HG03460 (cell line): Measurements from ENCODE around the gene NUP35.
"Not testable (repeated sequence)": the region's sequence is repeated elsewhere in the genome, so short reads cannot be mapped to it uniquely, and the experiment has no call there.

Experiments
- ATAC-seq: cut with Tn5 transposase; IDR thresholded peaks from one replicate; pipeline ENCODE4 v1.9.1; 2021; ENCODE audit not compliant: unreplicated experiment

NUP35 gene

GRCh38 chr2:183126635-183127034, 2.4 kb downstream of the NUP35 start:
- ATAC-seq = no peak

- no peak for ATAC-seq
Measured at GRCh38 chr2:183134016-183134415, 9.8 kb downstream of the NUP35 start.

GRCh38 chr2:183148955-183149354, 24.7 kb downstream of the NUP35 start:
- ATAC-seq = no peak

GRCh38 chr2:183149489-183149888, 25.2 kb downstream of the NUP35 start:
- ATAC-seq = no peak

GRCh38 chr2:183152280-183152679, 28.0 kb downstream of the NUP35 start:
- not testable (repeated sequence) for ATAC-seq

GRCh38 chr2:183153967-183154366, 29.7 kb downstream of the NUP35 start:
- ATAC-seq = no peak

- not testable (repeated sequence) for ATAC-seq
Measured at GRCh38 chr2:183154772-183155171, 30.5 kb downstream of the NUP35 start.

GRCh38 chr2:183157131-183157530, 32.9 kb downstream of the NUP35 start:
- no peak for ATAC-seq

- no peak for ATAC-seq
Measured at GRCh38 chr2:183162362-183162761, 38.1 kb downstream of the NUP35 start.

- ATAC-seq = no peak
Measured at GRCh38 chr2:183163821-183164649, 39.8 kb downstream of the NUP35 start.

GRCh38 chr2:183164650-183165015, 40.4 kb downstream of the NUP35 start:
- ATAC-seq = no peak

GRCh38 chr2:183166210-183166609, 42.0 kb downstream of the NUP35 start:
- ATAC-seq = no peak

- ATAC-seq = not testable (repeated sequence)
Measured at GRCh38 chr2:183166976-183167375, 42.7 kb downstream of the NUP35 start.

GRCh38 chr2:183172220-183172887, 48.1 kb downstream of the NUP35 start:
- ATAC-seq = no peak

GRCh38 chr2:183179156-183179555, 54.9 kb downstream of the NUP35 start:
- no peak for ATAC-seq

- no peak for ATAC-seq
Measured at GRCh38 chr2:183185534-183185933, 61.3 kb downstream of the NUP35 start.

- ATAC-seq = no peak
Measured at GRCh38 chr2:183186296-183186695, 62.1 kb downstream of the NUP35 start.

- no peak for ATAC-seq
Measured at GRCh38 chr2:183186766-183187165, 62.5 kb downstream of the NUP35 start.

GRCh38 chr2:183192343-183192742, 68.1 kb downstream of the NUP35 start:
- no peak for ATAC-seq

- no peak for ATAC-seq
Measured at GRCh38 chr2:183193904-183194303, 69.7 kb downstream of the NUP35 start.

GRCh38 chr2:183195397-183195796, 71.2 kb downstream of the NUP35 start:
- no peak for ATAC-seq

- ATAC-seq = no peak
Measured at GRCh38 chr2:183195998-183196409, 71.8 kb downstream of the NUP35 start.
